HG02763 (cell line): Measurements from ENCODE around the gene SPRR5.

ENCODE experiments used
- ATAC-seq: cut with Tn5 transposase; IDR thresholded peaks from one replicate; pipeline ENCODE4 v1.9.1; 2021; ENCODE audit warnings: mild to moderate bottlenecking, moderate library complexity; ENCODE audit not compliant: unreplicated experiment

SPRR5 gene

GRCh38 chr1:152981146-152981871 lies 34.3 kb downstream of the SPRR5 start:
- ATAC-seq = no peak

DNA sequence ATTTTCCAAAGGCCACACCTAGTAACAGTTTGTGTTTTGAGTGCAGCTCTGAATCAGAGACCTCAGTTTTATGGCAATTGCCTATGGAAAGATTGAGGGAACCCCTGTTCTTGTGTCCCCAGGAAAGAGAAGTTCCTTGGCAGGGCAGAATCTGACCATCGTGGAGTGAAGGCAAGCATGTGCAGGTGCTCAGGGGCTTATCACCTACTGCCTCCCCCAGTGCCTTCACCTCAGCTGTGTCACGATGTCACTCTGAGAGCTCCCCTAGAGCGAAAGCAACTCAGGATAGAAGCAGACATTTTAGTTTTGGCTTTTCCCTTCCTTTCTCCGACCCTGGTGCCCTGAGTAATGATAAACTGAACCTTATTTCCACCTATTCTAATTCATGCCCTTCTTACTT lies 35.1 kb downstream of the SPRR5 start:
- ATAC-seq = no peak

DNA sequence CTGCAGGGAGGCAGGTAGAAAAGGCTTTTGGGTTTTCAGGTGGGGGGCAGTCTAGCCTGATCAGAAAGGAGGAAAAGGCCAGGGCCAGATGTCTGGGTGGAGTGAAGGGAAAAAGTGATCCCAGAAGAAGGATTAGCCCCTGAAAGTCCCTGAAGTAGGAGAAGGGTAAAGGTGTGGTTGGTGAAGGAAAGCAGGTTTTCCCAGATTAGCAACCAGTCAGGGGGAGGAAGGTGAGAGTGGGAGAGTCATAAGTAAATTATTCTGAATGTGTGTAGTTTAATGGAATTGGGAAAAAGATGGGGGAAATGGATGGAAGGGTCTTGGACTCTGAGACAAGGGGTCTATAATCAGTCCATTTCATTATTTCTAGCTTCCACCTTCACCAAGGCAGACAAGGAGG lies 36.2 kb downstream of the SPRR5 start:
- ATAC-seq = no peak

DNA sequence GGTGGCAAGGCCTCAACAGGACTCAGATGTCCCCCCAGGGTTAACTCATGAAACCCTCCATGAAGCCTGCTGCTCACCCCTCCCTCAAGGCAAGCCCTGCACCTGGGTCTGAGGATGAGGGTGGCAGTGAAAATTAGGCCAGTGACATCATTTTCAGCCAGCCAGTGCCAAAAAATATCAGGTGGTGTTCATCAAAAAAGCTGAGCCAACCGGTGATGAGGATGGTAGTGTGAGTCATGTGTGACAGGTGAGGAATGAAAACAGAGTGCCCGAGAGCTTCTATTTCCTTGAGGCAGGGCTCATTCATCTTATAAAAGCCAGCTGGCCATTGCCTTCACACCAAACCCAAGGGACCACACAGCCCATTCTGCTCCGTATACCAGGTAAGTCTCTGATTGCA lies 36.7 kb downstream of the SPRR5 start, which contains the start of gene SPRR1A:
Gene SPRR1A (plus strand): TSS at position 339 of the 400 bp plus-strand sequence. CDS start 1,150 bp downstream, outside the sequence.
- ATAC-seq = no peak

DNA sequence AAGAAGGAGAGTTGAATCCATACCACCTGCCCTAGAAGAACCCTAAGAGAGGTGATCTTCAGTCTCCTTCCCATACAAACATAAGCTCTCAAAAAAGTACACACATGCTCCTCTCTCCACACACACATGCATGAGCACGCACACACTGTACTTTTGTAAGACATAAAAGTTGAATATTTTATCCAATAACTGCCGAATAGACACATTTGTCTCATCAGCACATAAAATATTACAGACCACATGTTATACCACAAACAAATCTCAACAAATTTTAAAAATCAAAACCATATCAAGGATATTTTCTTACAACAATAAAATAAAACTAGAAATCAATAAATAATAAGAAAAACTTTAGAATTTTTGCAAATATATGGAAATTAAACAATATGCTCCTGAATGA lies 39.6 kb downstream of the SPRR5 start:
- ATAC-seq = no peak

DNA sequence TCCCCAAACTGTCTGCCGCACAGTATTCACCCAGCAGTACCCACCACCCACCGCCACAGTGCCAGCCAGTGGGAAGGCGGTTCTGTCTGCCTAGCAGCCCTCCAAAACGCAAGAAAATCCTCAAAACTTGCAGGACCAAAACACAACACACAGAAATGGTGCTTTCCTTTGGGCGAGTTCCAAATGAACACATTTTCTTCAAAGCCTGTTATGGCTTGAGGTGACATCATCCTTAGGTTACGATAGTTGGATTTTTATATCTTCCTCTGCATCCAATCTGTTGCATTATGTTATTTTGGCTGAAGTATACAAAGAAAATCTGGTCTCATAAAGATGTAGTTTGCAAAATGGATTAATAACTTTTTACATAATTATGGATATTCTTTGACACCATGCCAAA lies 46.2 kb downstream of the SPRR5 start:
- no peak for ATAC-seq

DNA sequence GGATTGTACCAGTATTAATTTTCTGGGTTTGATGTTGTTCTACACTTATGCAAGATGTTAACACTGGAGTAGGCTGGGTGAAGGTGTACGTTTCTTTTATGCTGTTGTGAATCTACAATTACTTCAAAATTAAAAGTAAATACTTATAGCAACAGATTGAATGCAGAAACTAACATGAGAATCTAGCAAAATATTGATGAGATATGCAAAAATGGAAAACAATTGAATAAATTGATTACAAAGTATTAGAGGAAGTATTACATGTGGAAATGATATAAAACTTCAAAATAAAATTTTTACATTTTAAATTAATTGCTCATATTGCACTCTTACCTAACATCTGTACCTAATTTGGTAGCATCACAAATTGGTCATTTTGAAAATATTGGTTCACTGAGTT lies 48.8 kb downstream of the SPRR5 start:
- no peak for ATAC-seq

- ATAC-seq = no peak
These were observed 49.8 kb downstream of the SPRR5 start for GRCh38 chr1:152996633-152997400.

DNA sequence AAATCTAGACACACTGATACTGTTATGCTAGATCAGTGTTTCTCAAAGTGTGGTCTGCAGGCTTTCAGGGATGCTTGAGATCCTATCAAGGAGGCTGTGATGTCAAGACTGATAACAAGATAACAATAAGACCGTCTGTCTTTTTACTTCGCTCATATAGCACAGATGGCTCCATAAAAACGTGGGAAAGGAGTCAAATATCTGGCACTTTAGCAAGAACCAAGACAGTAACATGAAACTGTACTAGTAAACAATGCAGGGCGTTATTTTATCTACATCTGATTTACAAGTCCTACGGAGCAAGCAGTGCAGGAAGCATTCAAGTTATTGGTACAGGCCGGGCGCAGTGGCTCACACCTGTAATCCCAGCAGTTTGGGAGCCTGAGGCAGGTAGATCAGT lies 50.9 kb downstream of the SPRR5 start:
- no peak for ATAC-seq

- ATAC-seq = no peak
These were observed 51.5 kb downstream of the SPRR5 start for GRCh38 chr1:152998476-152998875.
